Smooth muscle cell (in vitro differentiated cells): ENCODE data around the gene DDX47. TPM values are rescaled to one million over a fixed set of nuclear protein-coding genes. Genes with fewer than 3 reads are reported as not detected.

ENCODE experiments used
- DNase-seq: peaks from one replicate; lab custom pipeline; 2025; ENCODE audit not compliant: unreplicated experiment; lab: John Stamatoyannopoulos, UW
- H2AFZ ChIP-seq: fragments of 200-600 bp; sonication (generic); 2 replicates; pipeline ENCODE4 v1.6.0; 2016; ENCODE audit warnings: antibody characterized with exemption, low read depth, mild to moderate bottlenecking
- H3F3A ChIP-seq: fragments of 200-600 bp; sonication (generic); 2 replicates; pipeline ENCODE4 v1.6.0; 2017; ENCODE audit warnings: antibody characterized with exemption, low read depth
- H3K27ac ChIP-seq: fragments of 200-600 bp; sonication (generic); 2 replicates; pipeline ENCODE4 v1.5.1; 2016; ENCODE audit warnings: low read depth, mild to moderate bottlenecking
- H3K27me3 ChIP-seq: fragments of 200-600 bp; sonication (generic); 2 replicates; pipeline ENCODE4 v1.6.1; 2016; ENCODE audit warnings: low read depth, mild to moderate bottlenecking
- H3K36me3 ChIP-seq: fragments of 200-600 bp; sonication (generic); 2 replicates; pipeline ENCODE4 v1.5.1; 2016; ENCODE audit warnings: low read depth
- H3K4me1 ChIP-seq: fragments of 200-600 bp; sonication (generic); 2 replicates; pipeline ENCODE4 v1.5.1; 2016; ENCODE audit warnings: low read depth
- H3K4me2 ChIP-seq: fragments of 200-600 bp; sonication (generic); 2 replicates; pipeline ENCODE4 v1.6.0; 2016; ENCODE audit warnings: mild to moderate bottlenecking
- H3K4me3 ChIP-seq: fragments of 200-600 bp; sonication (generic); 2 replicates; pipeline ENCODE4 v1.5.1; 2016; ENCODE audit warnings: mild to moderate bottlenecking
- H3K79me2 ChIP-seq: fragments of 200-600 bp; sonication (generic); 2 replicates; pipeline ENCODE4 v1.6.0; 2016; ENCODE audit warnings: low read depth, mild to moderate bottlenecking
- H3K9ac ChIP-seq: fragments of 200-600 bp; sonication (generic); 2 replicates; pipeline ENCODE4 v1.6.0; 2016; ENCODE audit warnings: low read depth
- H3K9me3 ChIP-seq: fragments of 200-600 bp; sonication (generic); replicated peaks from 2 replicates; pipeline ENCODE4 v1.5.1; 2016; ENCODE audit warnings: low read depth
- H4K20me1 ChIP-seq: fragments of 200-600 bp; sonication (generic); 2 replicates; pipeline ENCODE4 v1.6.0; 2016; ENCODE audit warnings: low read depth
- whole genome bisulfite sequencing: methylation state at CpG from one replicate; pipeline ENCODE4 v1.1.7; 2016; ENCODE audit warnings: low lambda C conversion rate; 5-methylcytosine and 5-hydroxymethylcytosine counted together
- polyA plus RNA-seq: library from polyadenylated mRNA; unstranded; fragments of >200 nt; fragmentation: Nextera tagmentation; extraction: Ambion mirVana; gene quantifications from 2 replicates; pipeline ENCODE4 v1.2.1, GENCODE V29; 2016
- total RNA-seq: library from RNA; depleted of rRNA; stranded (reverse); fragments of >200 nt; gene quantifications from 2 replicates; pipeline ENCODE4 v1.2.3, GENCODE V29; 2014
- TF ChIP-seq, protein P1 (sequence below): fragments of 200-600 bp; sonication (generic); IDR thresholded peaks from 2 replicates; pipeline ENCODE4 v1.5.1; 2017; ENCODE audit warnings: borderline replicate concordance, mild to moderate bottlenecking, antibody characterized with exemption; ENCODE audit not compliant: insufficient read depth, poor library complexity, severe bottlenecking

DDX47 gene
- total and polyA plus RNA-seq, 2 experiments from 2014 or later: 61.8 to 95.6 TPM

DNA sequence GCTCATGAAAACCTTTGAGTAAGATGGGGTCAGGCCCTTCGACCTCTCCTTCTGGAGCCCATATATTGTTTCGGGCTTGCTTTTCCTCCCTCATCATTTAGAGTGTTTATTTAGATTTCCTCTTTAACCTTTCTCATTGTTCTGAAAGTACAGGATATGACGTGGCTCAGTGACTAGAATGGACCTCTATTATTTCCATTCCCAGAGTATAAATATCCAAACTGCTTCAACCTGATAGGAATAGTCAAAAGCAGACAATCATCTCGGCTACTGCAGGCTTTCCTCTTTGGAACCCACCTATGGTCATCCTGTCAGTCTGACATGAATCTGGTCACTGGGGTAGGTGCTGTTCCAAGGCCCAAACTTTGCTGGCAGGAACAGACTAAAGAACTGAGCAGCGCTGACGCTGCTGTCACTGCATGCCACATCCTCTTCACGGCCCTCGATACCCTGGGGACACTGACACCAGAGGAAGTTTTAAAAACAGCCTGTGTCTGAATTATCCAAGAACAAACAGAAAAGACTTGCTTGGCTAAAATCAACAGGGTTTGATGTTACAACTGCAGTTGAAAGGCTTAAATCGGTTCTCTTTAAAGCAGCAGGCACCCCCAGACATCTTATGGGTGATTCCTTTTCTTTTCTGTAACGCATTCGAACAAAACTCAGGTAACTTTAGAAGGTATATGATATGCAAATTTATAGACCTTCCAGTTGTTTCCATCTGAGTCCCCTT, 5.0 kb upstream of the DDX47 start:
- no peak overlapping the region for H3K4me3 ChIP-seq
- H3K9ac ChIP-seq: no peak overlapping the region
- WGBS: 76% methylated on average over 11 of the region's 11 CpGs

DNA sequence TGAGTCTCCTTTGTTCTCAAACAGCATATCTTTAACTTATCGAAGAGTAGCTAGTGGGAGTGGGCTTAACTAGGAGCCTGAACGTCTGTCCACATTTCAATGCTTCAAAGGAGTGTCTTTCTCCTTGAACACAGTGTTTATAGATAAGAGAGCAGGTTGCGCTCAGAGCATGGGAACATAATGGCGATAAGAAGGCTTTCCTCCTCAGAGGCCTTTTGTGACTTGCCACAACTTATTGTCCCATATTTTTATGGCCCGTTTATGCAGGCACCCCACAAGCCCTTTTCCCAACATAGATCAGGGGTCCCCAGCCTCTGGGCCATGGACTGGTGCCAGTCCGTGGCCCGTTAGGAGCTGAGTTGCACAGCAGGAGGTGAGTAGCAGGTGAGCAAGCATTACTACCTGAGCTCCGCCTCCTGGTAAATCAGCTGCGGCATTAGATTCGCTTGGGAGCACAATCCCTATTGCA, 2.6 kb upstream of the DDX47 start:
- Histone ChIP-seq H3K27me3 (no peaks in the 10 kb centered on the region), H3K4me1 (peaks cover 11% of the 10 kb centered on the region), H3K9ac (no peak overlapping the region), H3K4me3 (no peak overlapping the region), H3K36me3 (no peaks in the 10 kb centered on the region), H3K79me2 (peaks cover 24% of the 10 kb centered on the region), H3F3A (peaks cover 3% of the 10 kb centered on the region), H2AFZ (no peak overlapping the region), H3K27ac (no peak overlapping the region), H3K9me3 (no peaks in the 10 kb centered on the region), H4K20me1 (no peaks in the 10 kb centered on the region), H3K4me2 (no peak overlapping the region)
- DNase-seq: no peak
- TF ChIP-seq, protein P1, sequence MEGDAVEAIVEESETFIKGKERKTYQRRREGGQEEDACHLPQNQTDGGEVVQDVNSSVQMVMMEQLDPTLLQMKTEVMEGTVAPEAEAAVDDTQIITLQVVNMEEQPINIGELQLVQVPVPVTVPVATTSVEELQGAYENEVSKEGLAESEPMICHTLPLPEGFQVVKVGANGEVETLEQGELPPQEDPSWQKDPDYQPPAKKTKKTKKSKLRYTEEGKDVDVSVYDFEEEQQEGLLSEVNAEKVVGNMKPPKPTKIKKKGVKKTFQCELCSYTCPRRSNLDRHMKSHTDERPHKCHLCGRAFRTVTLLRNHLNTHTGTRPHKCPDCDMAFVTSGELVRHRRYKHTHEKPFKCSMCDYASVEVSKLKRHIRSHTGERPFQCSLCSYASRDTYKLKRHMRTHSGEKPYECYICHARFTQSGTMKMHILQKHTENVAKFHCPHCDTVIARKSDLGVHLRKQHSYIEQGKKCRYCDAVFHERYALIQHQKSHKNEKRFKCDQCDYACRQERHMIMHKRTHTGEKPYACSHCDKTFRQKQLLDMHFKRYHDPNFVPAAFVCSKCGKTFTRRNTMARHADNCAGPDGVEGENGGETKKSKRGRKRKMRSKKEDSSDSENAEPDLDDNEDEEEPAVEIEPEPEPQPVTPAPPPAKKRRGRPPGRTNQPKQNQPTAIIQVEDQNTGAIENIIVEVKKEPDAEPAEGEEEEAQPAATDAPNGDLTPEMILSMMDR: no peak
- 73% methylated on average over 10 of the region's 10 CpGs for WGBS

More for the DNA sequence above, 5.0 kb upstream of the DDX47 start:
- H3K4me1 ChIP-seq: peaks cover 8% of the 10 kb centered on the region
- H2AFZ ChIP-seq: peak overlapping the region; percentile 6
- H3K27me3 ChIP-seq: no peaks in the 10 kb centered on the region
- H3F3A ChIP-seq: peaks cover 3% of the 10 kb centered on the region
- H3K4me2 ChIP-seq: peak overlapping the region; percentile 15
- no peak for DNase-seq
- H3K36me3 ChIP-seq: no peaks in the 10 kb centered on the region
- no peaks in the 10 kb centered on the region for H4K20me1 ChIP-seq
- H3K9me3 ChIP-seq: no peaks in the 10 kb centered on the region
- H3K79me2 ChIP-seq: no peaks in the 10 kb centered on the region
- TF ChIP-seq, protein P1: no peak
- H3K27ac ChIP-seq: peak overlapping the region; percentile 28

DNA sequence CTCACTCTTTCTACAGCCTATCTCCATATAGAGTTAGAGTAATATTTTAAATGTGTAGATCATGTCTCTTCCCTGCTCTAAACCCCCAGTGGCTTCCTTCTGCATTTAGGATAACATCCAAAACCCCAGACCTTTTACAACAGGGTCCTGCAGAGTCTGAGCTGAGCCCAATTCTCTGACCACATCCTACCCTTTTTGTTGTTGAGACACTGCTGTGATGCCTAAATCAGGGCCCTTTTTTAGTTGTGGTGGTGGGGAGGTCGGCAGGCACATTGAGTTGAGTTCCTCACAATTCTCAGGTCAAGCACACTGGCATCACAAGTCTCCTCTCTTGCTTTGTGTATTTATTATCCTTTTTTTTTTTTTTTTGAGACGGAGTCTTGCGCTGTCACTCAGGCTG, 1.8 kb upstream of the DDX47 start:
- Histone ChIP-seq H3K4me3 (no peak overlapping the region), H3K79me2 (peaks cover 31% of the 10 kb centered on the region), H3K27ac (no peak overlapping the region), H2AFZ (no peak overlapping the region), H3K9ac (no peak overlapping the region), H3K9me3 (no peaks in the 10 kb centered on the region), H3K27me3 (no peaks in the 10 kb centered on the region), H3K4me1 (peaks cover 11% of the 10 kb centered on the region), H3F3A (peaks cover 3% of the 10 kb centered on the region), H4K20me1 (no peaks in the 10 kb centered on the region), H3K36me3 (no peaks in the 10 kb centered on the region), H3K4me2 (no peak overlapping the region)
- TF ChIP-seq, protein P1: no peak
- whole genome bisulfite sequencing: 89% methylated on average over 1 of the region's 3 CpGs
- DNase-seq: no peak

DNA sequence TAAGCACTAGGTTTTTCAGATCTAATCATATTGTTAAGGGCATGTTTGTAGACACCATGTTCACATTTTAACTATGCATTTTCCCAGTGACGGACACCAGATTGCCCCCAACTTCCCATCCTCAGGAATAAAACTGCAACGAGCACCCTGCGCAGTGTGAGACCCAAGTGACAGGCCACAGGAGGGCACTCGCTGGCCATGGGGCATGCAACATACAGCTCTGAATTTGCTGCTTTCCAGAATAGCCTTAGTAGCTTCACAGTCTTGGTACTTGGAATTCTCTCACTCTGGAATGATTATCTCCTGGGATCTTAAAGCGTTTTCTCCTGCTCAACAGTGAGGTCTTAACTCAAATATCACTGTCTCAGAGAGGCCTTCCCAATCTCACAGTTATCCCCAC, 972 bp upstream of the DDX47 start:
- H4K20me1 ChIP-seq: no peaks in the 10 kb centered on the region
- no peaks in the 10 kb centered on the region for H3K9me3 ChIP-seq
- no peak overlapping the region for H3K27ac ChIP-seq
- no peaks in the 10 kb centered on the region for H3K27me3 ChIP-seq
- H3F3A ChIP-seq: peaks cover 3% of the 10 kb centered on the region
- H3K4me1 ChIP-seq: peaks cover 11% of the 10 kb centered on the region
- no peak overlapping the region for H3K9ac ChIP-seq
- H3K79me2 ChIP-seq: peaks cover 39% of the 10 kb centered on the region
- H2AFZ ChIP-seq: no peak overlapping the region
- no peak for DNase-seq
- no peak overlapping the region for H3K4me3 ChIP-seq
- no peaks in the 10 kb centered on the region for H3K36me3 ChIP-seq
- TF ChIP-seq, protein P1: no peak
- WGBS: 84% methylated on average over 5 of the region's 5 CpGs
- H3K4me2 ChIP-seq: no peak overlapping the region
